ENCODE measurements around the gene WDR17. TPM values are rescaled to one million over a fixed set of nuclear protein-coding genes. Genes with fewer than 3 reads are reported as not detected.

WDR17 gene
- total and polyA plus RNA-seq, 2 donors (not counting 1 experiment from before 2014, with no cell fraction given) = 2.1 to 7.1 TPM

- no peak overlapping the region for H3K27ac ChIP-seq (ENCODE audit: low read length in 2 of 2)
- H3K27me3 ChIP-seq (replicated peaks in 1 of 4; ENCODE audit: control extremely low read depth in 1 of 4, control insufficient read depth in 3 of 4, insufficient read depth in 4 of 4, low read length in 3 of 4) = no peaks in the 10 kb centered on the region
- no peak overlapping the region for H3K9ac ChIP-seq (ENCODE audit: low read length)
- no peaks in the 10 kb centered on the region for H3K79me2 ChIP-seq (ENCODE audit: control insufficient read depth, insufficient read depth, low read length)
- POLR2A ChIA-PET = no interaction called here
- no peak overlapping the region for H3K27ac Mint-ChIP-seq
- H3K9me3 ChIP-seq (ENCODE audit: control extremely low read depth in 1 of 3, control insufficient read depth in 2 of 3, insufficient read depth in 1 of 3, low read length in 2 of 3) = no peaks in the 10 kb centered on the region
- no peak overlapping the region for H3K4me3 ChIP-seq (ENCODE audit: control extremely low read depth in 1 of 5, extremely low read depth in 1 of 5, insufficient read depth in 1 of 5, low read depth in 2 of 5, low read length in 4 of 5)
- ATAC-seq (ENCODE audit: low read depth) (no peak), DNase-seq (no peak)
- CTCF ChIA-PET = interaction anchor here (0.9 kb wide), 1 partner anchor 46 kb away, joined by 3 read pairs; no protein-coding TSS in a partner anchor
- H3K27me3 Mint-ChIP-seq = peaks cover 3% of the 10 kb centered on the region
- intact Hi-C loops (cut with micrococcal nuclease) = no loop called here
- H3K4me1 ChIP-seq (ENCODE audit: control insufficient read depth in 2 of 2, insufficient read depth in 2 of 2, low read length in 2 of 2) = no peaks in the 10 kb centered on the region
- TF ChIP-seq CTCF (IDR thresholded peaks at IDR 0.05) = no peak
- no peak for TF ChIP-seq EZH2 (IDR thresholded peaks at IDR 0.05; ENCODE audit: borderline replicate concordance, insufficient read depth, low read depth, low read length, poor library complexity, severe bottlenecking)
- H3K36me3 ChIP-seq (replicated peaks in 1 of 2; ENCODE audit: control extremely low read depth in 1 of 2, control insufficient read depth in 1 of 2, extremely low read depth in 1 of 2, insufficient read depth in 2 of 2, low read length in 1 of 2) = no peaks in the 10 kb centered on the region
- no peaks in the 10 kb centered on the region for H3K4me1 Mint-ChIP-seq
- no peak overlapping the region for H3K4me2 ChIP-seq (replicated peaks; ENCODE audit: low read depth, low read length, poor library complexity, severe bottlenecking)
- H4K20me1 ChIP-seq (ENCODE audit: control insufficient read depth, insufficient read depth, low read length, poor library complexity, severe bottlenecking) = no peaks in the 10 kb centered on the region
- no peaks in the 10 kb centered on the region for H3K9me3 Mint-ChIP-seq (ENCODE audit: insufficient read depth)
- H2AFZ ChIP-seq (ENCODE audit: insufficient read depth, low read depth, low read length, poor library complexity, severe bottlenecking) = no peak overlapping the region
- no peak overlapping the region for H3K4me3 Mint-ChIP-seq
Measured at GRCh38 chr4:176077561-176077960, 11.9 kb downstream of the WDR17 start.

GRCh38 chr4:176084769-176085168, 19.1 kb downstream of the WDR17 start:
- intact Hi-C loops (cut with micrococcal nuclease) = no loop called here
- CTCF ChIA-PET = interaction anchor here (0.8 kb wide), 1 partner anchor 256 kb away, joined by 3 read pairs; no protein-coding TSS in a partner anchor
- DNase-seq = no peak
- H3K9ac ChIP-seq (ENCODE audit: low read length) = no peak overlapping the region
- no CpG with 5 or more reads among the region's 2 CpGs for WGBS (ENCODE audit: insufficient coverage)
- Mint-ChIP-seq H3K9me3 (ENCODE audit: insufficient read depth) (no peaks in the 10 kb centered on the region), H3K4me1 (peaks cover 11% of the 10 kb centered on the region), H3K4me3 (no peak overlapping the region), H3K27ac (no peak overlapping the region), H3K27me3 (peaks cover under 1% of the 10 kb centered on the region)
- H3K4me1 ChIP-seq (ENCODE audit: control insufficient read depth in 2 of 2, insufficient read depth in 2 of 2, low read length in 2 of 2) = peaks cover 6 to 8% of the 10 kb centered on the region in 2 donors
- no peaks in the 10 kb centered on the region for H3K36me3 ChIP-seq (replicated peaks in 1 of 2; ENCODE audit: control extremely low read depth in 1 of 2, control insufficient read depth in 1 of 2, extremely low read depth in 1 of 2, insufficient read depth in 2 of 2, low read length in 1 of 2)
- H2AFZ ChIP-seq (ENCODE audit: insufficient read depth, low read depth, low read length, poor library complexity, severe bottlenecking) = no peak overlapping the region
- H3K9me3 ChIP-seq (ENCODE audit: control extremely low read depth in 1 of 3, control insufficient read depth in 2 of 3, insufficient read depth in 1 of 3, low read length in 2 of 3) = peaks cover 0 to 2% (median 0%) of the 10 kb centered on the region in 3 donors
- no peaks in the 10 kb centered on the region for H3K79me2 ChIP-seq (ENCODE audit: control insufficient read depth, insufficient read depth, low read length)
- H3K4me3 ChIP-seq (ENCODE audit: control extremely low read depth in 1 of 5, extremely low read depth in 1 of 5, insufficient read depth in 1 of 5, low read depth in 2 of 5, low read length in 4 of 5) = no peak overlapping the region
- H3K4me2 ChIP-seq (replicated peaks; ENCODE audit: low read depth, low read length, poor library complexity, severe bottlenecking) = no peak overlapping the region
- TF ChIP-seq EZH2 (IDR thresholded peaks at IDR 0.05; ENCODE audit: borderline replicate concordance, insufficient read depth, low read depth, low read length, poor library complexity, severe bottlenecking) = no peak
- no peak for TF ChIP-seq CTCF (IDR thresholded peaks at IDR 0.05)
- no peaks in the 10 kb centered on the region for H4K20me1 ChIP-seq (ENCODE audit: control insufficient read depth, insufficient read depth, low read length, poor library complexity, severe bottlenecking)
- no peak overlapping the region for H3K27ac ChIP-seq (ENCODE audit: low read length in 2 of 2)
- POLR2A ChIA-PET = no interaction called here
- ATAC-seq (ENCODE audit: low read depth) = no peak
- H3K27me3 ChIP-seq (replicated peaks in 1 of 4; ENCODE audit: control extremely low read depth in 1 of 4, control insufficient read depth in 3 of 4, insufficient read depth in 4 of 4, low read length in 3 of 4) = no peaks in the 10 kb centered on the region

All from B cell (primary cell).